Ureter (tissue), 1 donor: ENCODE measurements around the gene CCDC172. TPM values are rescaled to one million over a fixed set of nuclear protein-coding genes. Genes with fewer than 3 reads are reported as not detected.

Experiments used
- total RNA-seq: library from RNA; stranded (reverse); gene quantifications from one replicate; pipeline ENCODE4 v1.2.4, GENCODE V29; 2023
- donor health status: DM: yes; HTN: yes; CAD: no.

Gene CCDC172
- total RNA-seq, 1 donor from 2014 or later = not detected

Other genes with a start within 250 kb of the CCDC172 start
- 4.1 TPM for gene GFRA1, start 51.2 kb upstream of the CCDC172 start, total RNA-seq
- not detected for gene PNLIPRP3, start 103.4 kb downstream of the CCDC172 start, total RNA-seq
- not detected for gene PNLIP, start 221.5 kb downstream of the CCDC172 start, total RNA-seq